ENCODE results near the gene RPS4Y2. TPM values are rescaled to one million over a fixed set of nuclear protein-coding genes. Genes with fewer than 3 reads are reported as not detected.

The RPS4Y2 gene
- 0.49 and 0.68 TPM in 2 replicates for total RNA-seq
- total RNA-seq (2013): 2.1 TPM
- polyA plus RNA-seq: not detected in 2 replicates
- polyA minus RNA-seq: not detected in 2 replicates

DNA sequence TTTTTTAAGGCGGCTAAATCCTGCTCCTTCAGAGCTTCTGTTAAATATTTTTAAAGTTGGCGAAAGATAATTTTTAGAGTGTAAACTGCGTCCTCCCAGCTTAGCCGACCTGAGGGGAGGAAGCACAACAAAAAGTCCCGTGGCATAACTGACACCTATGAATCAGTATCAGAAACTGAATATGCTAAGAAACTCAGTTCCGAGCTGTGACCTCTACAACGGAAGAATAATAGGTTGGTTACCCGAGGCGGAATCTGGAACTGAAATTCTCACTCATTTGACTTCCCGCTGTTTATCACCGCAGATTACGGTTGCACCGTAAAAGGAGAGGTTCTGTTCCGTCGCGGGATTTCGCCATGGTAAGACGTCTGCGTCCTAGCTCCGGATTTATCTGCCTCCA lies at the start of gene RPS4Y2:
RPS4Y2 (plus strand) TSS at position 301 of the 400 bp plus-strand sequence; CDS start at position 357, 56 bp downstream.
- no peaks in the 10 kb centered on the region for H3K36me3 ChIP-seq (replicated peaks in 1 of 2; ENCODE audit: control extremely low read depth in 1 of 2, control insufficient read depth in 1 of 2, extremely low read depth in 1 of 2, insufficient read depth in 2 of 2, low read length in 1 of 2)
- ATAC-seq (ENCODE audit: low read depth): no peak
- peaks cover 0 to 6% (median 0%) of the 10 kb centered on the region in 3 donors for H3K9me3 ChIP-seq (ENCODE audit: control extremely low read depth in 1 of 3, control insufficient read depth in 2 of 3, insufficient read depth in 1 of 3, low read length in 2 of 3)
- H3K9me3 Mint-ChIP-seq (ENCODE audit: insufficient read depth): no peaks in the 10 kb centered on the region
- peaks cover 2% of the 10 kb centered on the region for H3K4me1 Mint-ChIP-seq
- H3K79me2 ChIP-seq (ENCODE audit: control insufficient read depth, insufficient read depth, low read length): no peaks in the 10 kb centered on the region
- H3K4me3 Mint-ChIP-seq: no peak within 1 kb of the TSS
- no peaks in the 10 kb centered on the region for H3K27me3 ChIP-seq (replicated peaks in 1 of 4; ENCODE audit: control extremely low read depth in 1 of 4, control insufficient read depth in 3 of 4, insufficient read depth in 4 of 4, low read length in 3 of 4)
- H4K20me1 ChIP-seq (ENCODE audit: control insufficient read depth, insufficient read depth, low read length, poor library complexity, severe bottlenecking): no peaks in the 10 kb centered on the region
- no peak within 1 kb of the TSS for H3K27ac ChIP-seq (ENCODE audit: low read length in 2 of 2)
- CTCF ChIA-PET: no interaction called here
- POLR2A ChIA-PET: no interaction called here
- H3K4me2 ChIP-seq (replicated peaks; ENCODE audit: low read depth, low read length, poor library complexity, severe bottlenecking): no peak within 1 kb of the TSS
- TF ChIP-seq, protein P1, sequence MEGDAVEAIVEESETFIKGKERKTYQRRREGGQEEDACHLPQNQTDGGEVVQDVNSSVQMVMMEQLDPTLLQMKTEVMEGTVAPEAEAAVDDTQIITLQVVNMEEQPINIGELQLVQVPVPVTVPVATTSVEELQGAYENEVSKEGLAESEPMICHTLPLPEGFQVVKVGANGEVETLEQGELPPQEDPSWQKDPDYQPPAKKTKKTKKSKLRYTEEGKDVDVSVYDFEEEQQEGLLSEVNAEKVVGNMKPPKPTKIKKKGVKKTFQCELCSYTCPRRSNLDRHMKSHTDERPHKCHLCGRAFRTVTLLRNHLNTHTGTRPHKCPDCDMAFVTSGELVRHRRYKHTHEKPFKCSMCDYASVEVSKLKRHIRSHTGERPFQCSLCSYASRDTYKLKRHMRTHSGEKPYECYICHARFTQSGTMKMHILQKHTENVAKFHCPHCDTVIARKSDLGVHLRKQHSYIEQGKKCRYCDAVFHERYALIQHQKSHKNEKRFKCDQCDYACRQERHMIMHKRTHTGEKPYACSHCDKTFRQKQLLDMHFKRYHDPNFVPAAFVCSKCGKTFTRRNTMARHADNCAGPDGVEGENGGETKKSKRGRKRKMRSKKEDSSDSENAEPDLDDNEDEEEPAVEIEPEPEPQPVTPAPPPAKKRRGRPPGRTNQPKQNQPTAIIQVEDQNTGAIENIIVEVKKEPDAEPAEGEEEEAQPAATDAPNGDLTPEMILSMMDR (IDR thresholded peaks at IDR 0.05): no peak
- TF ChIP-seq EZH2 (IDR thresholded peaks at IDR 0.05; ENCODE audit: borderline replicate concordance, insufficient read depth, low read depth, low read length, poor library complexity, severe bottlenecking): no peak
- WGBS (ENCODE audit: insufficient coverage): 96% methylated on average over 8 of the region's 20 CpGs
- no peak within 1 kb of the TSS for H3K4me3 ChIP-seq (ENCODE audit: control extremely low read depth in 1 of 5, extremely low read depth in 1 of 5, insufficient read depth in 1 of 5, low read depth in 2 of 5, low read length in 4 of 5)
- no peaks in the 10 kb centered on the region for H3K4me1 ChIP-seq (ENCODE audit: control insufficient read depth in 2 of 2, insufficient read depth in 2 of 2, low read length in 2 of 2)
- no peak within 1 kb of the TSS for H3K9ac ChIP-seq (ENCODE audit: low read length)
- H3K27ac Mint-ChIP-seq: no peak within 1 kb of the TSS
- no peak within 1 kb of the TSS for H2AFZ ChIP-seq (ENCODE audit: insufficient read depth, low read depth, low read length, poor library complexity, severe bottlenecking)
- no peaks in the 10 kb centered on the region for H3K27me3 Mint-ChIP-seq
- no peak for DNase-seq
- intact Hi-C loops (cut with micrococcal nuclease): no loop called here

DNA sequence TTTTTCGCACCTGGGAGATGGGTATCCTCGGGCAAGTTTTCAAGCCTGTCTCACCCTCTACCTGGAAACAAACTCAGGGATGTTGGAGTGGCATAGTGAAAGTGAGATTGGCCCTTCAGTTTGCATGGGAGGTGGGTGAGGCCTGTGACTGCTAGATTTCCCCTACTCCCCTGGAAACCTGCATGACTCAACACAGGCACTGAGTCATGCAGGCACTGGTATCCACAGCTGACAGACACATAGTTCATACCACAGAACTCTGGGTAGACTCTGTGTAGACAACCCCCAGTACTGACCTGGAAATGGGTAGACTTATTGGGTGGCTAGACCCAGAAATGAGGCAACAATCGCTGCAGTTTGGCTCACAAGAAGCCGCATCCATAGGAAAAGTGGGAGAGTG lies 41.5 kb upstream of the RPS4Y2 start:
- H3K4me2 ChIP-seq (replicated peaks; ENCODE audit: low read depth, low read length, poor library complexity, severe bottlenecking): no peak overlapping the region
- intact Hi-C loops (cut with micrococcal nuclease): no loop called here
- H2AFZ ChIP-seq (ENCODE audit: insufficient read depth, low read depth, low read length, poor library complexity, severe bottlenecking): no peak overlapping the region
- no peaks in the 10 kb centered on the region for H3K9me3 Mint-ChIP-seq (ENCODE audit: insufficient read depth)
- H3K27ac ChIP-seq (ENCODE audit: low read length in 2 of 2): no peak overlapping the region
- ChIA-PET CTCF (no interaction called here), POLR2A (no interaction called here)
- H3K4me3 Mint-ChIP-seq: no peak overlapping the region
- no peaks in the 10 kb centered on the region for H3K27me3 ChIP-seq (replicated peaks in 1 of 4; ENCODE audit: control extremely low read depth in 1 of 4, control insufficient read depth in 3 of 4, insufficient read depth in 4 of 4, low read length in 3 of 4)
- ATAC-seq (ENCODE audit: low read depth) (peak; percentile 17), DNase-seq (no peak)
- H3K9ac ChIP-seq (ENCODE audit: low read length): no peak overlapping the region
- H4K20me1 ChIP-seq (ENCODE audit: control insufficient read depth, insufficient read depth, low read length, poor library complexity, severe bottlenecking): no peaks in the 10 kb centered on the region
- peaks cover 12% of the 10 kb centered on the region for H3K4me1 Mint-ChIP-seq
- TF ChIP-seq, protein P1 (IDR thresholded peaks at IDR 0.05): no peak
- no peak for TF ChIP-seq EZH2 (IDR thresholded peaks at IDR 0.05; ENCODE audit: borderline replicate concordance, insufficient read depth, low read depth, low read length, poor library complexity, severe bottlenecking)
- no peaks in the 10 kb centered on the region for H3K36me3 ChIP-seq (replicated peaks in 1 of 2; ENCODE audit: control extremely low read depth in 1 of 2, control insufficient read depth in 1 of 2, extremely low read depth in 1 of 2, insufficient read depth in 2 of 2, low read length in 1 of 2)
- H3K9me3 ChIP-seq (ENCODE audit: control extremely low read depth in 1 of 3, control insufficient read depth in 2 of 3, insufficient read depth in 1 of 3, low read length in 2 of 3): no peaks in the 10 kb centered on the region
- H3K27me3 Mint-ChIP-seq: no peaks in the 10 kb centered on the region
- no peaks in the 10 kb centered on the region for H3K4me1 ChIP-seq (ENCODE audit: control insufficient read depth in 2 of 2, insufficient read depth in 2 of 2, low read length in 2 of 2)
- H3K27ac Mint-ChIP-seq: no peak overlapping the region
- no peak overlapping the region for H3K4me3 ChIP-seq (ENCODE audit: control extremely low read depth in 1 of 5, extremely low read depth in 1 of 5, insufficient read depth in 1 of 5, low read depth in 2 of 5, low read length in 4 of 5)
- no peaks in the 10 kb centered on the region for H3K79me2 ChIP-seq (ENCODE audit: control insufficient read depth, insufficient read depth, low read length)
- no CpG with 5 or more reads among the region's 4 CpGs for WGBS (ENCODE audit: insufficient coverage)
